ENCODE results near the gene EIF4E1B.

The EIF4E1B gene

DNA sequence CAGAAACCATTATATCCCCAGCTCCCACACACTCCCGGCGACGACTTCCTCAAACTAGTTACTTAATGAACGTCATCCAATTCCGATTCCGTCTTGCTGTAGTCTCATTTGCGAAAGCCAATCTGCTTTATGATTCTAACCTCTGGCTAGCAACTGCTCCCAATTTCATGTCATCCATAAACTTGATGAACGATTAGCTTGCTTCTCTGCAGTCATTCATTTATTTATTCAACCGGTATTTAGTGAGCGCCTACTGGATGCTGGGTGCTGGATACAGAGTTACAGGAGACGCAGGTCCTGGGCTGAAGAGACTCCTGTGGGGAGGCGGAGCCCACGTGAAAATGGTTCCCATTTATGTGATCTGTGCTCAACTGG, 63.0 kb downstream of the EIF4E1B start:
- no peak for DNase-seq

DNA sequence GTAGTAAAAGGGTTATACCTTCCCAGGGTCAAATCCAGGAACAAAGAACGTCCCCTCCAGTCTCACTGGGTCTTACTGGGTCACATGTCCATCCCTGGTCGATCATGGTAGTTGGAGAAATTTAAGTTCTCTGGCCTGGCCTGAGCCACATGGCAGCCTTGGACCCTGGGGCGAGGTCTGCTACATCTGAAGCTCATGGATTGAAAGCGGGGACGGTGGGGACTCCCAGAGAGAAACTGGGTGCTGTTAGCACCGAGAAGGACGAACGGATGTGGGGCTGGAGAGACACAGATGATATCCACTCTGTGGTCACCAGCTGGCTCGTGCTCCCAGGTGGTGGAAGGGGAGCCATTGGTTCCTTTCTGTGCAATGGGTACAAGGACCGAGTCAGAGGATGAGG, 63.7 kb downstream of the EIF4E1B start:
- no peak for DNase-seq

DNA sequence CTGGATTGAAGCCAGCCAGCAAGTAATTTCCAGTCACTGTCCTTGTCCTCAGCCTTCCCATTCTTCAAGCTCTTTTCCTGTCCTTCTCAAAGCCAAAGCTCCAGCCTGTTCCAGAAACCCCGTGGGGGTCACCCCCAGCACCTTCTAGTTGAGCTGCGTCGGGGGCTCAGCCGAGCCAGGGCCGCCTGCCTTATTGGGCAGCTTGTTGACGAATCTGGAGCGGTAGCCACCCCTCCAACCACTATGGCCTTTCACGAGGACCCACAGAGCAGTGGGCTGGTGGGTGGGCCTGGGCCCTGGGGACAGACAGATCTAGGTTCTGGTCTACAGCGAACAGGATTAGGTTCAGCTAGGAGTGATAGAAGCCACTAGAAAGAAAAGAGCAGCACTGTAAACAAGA, 64.2 kb downstream of the EIF4E1B start:
- DNase-seq = no peak

DNA sequence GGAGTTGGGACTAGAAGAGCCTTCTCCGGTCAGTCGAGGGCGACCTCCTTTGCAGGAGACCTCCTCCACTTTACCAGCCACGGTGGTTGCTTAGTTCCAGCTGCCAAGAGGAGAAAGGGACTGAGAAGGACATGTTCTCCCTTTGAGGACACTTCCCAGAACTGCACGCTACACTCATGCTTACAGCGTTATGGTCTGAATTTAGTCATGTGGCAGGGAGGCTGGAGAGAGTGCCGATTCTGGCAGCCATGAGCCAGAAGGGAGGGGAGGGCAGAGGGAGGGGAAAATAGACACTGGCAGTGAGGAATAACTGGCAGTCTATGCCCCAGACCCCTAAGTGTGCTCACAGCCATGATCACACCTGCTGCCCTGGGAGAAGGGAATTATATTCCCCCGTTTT, 64.6 kb downstream of the EIF4E1B start:
- no peak for DNase-seq
